GM21360 (cell line): Measurements from ENCODE around the gene MUC2.

Experiments
- ATAC-seq: cut with Tn5 transposase; IDR thresholded peaks from one replicate; pipeline ENCODE4 v1.9.1; 2021; ENCODE audit warnings: mild to moderate bottlenecking, moderate library complexity; ENCODE audit not compliant: unreplicated experiment

The MUC2 gene

GRCh38 chr11:1074244-1075221 is at the start of gene MUC2:
Gene MUC2, plus strand, starts transcription at chr11:1074874.
- no peak for ATAC-seq

- no peak for ATAC-seq
These were observed 49.1 kb upstream of the MUC2 start for GRCh38 chr11:1025410-1026162.

GRCh38 chr11:1026163-1026450 is 48.6 kb upstream of the MUC2 start:
- no peak for ATAC-seq

GRCh38 chr11:1026641-1027482 is 47.8 kb upstream of the MUC2 start:
- ATAC-seq = no peak

GRCh38 chr11:1027483-1028290 is 47.0 kb upstream of the MUC2 start:
- ATAC-seq = no peak

- ATAC-seq = no peak
These were observed 46.5 kb upstream of the MUC2 start for GRCh38 chr11:1028291-1028540.

- ATAC-seq = no peak
These were observed 46.1 kb upstream of the MUC2 start for GRCh38 chr11:1028616-1029015.

GRCh38 chr11:1029051-1029450 is 45.6 kb upstream of the MUC2 start:
- ATAC-seq = no peak

- ATAC-seq = no peak
These were observed 45.0 kb upstream of the MUC2 start for GRCh38 chr11:1029654-1030053.

- ATAC-seq = no peak
These were observed 44.6 kb upstream of the MUC2 start for GRCh38 chr11:1030086-1030485.

GRCh38 chr11:1030556-1030955 is 44.1 kb upstream of the MUC2 start:
- ATAC-seq = no peak

- no peak for ATAC-seq
These were observed 43.4 kb upstream of the MUC2 start for GRCh38 chr11:1031121-1031899.

- no peak for ATAC-seq
These were observed 42.3 kb upstream of the MUC2 start for GRCh38 chr11:1032310-1032891.

- ATAC-seq = no peak
These were observed 41.5 kb upstream of the MUC2 start for GRCh38 chr11:1033016-1033798.

- ATAC-seq = no peak
These were observed 40.7 kb upstream of the MUC2 start for GRCh38 chr11:1034001-1034400.

GRCh38 chr11:1034456-1035295 is 40.0 kb upstream of the MUC2 start:
- ATAC-seq = no peak

GRCh38 chr11:1035577-1036283 is 38.9 kb upstream of the MUC2 start:
- ATAC-seq = no peak
